Common myeloid progenitor, CD34-positive (primary cell): Measurements from ENCODE around the gene PPP1R12B.
A peak's percentile ranks its signal among the peaks of the same experiment; 100 is the strongest.
"Not testable (repeated sequence)": the region's sequence is repeated elsewhere in the genome, so short reads cannot be mapped to it uniquely, and the experiment has no call there.

Experiments
- CTCF ChIA-PET: fragments of 350-600 bp; sonication (Branson Sonifier 250); formaldehyde crosslinking; loops from one replicate; lab custom pipeline; 2021; ENCODE audit warnings: antibody characterized with exemption; lab: Charles Lee
- POLR2A ChIA-PET: fragments of 350-600 bp; sonication (Branson Sonifier 250); formaldehyde crosslinking; loops from one replicate; lab custom pipeline; 2021; ENCODE audit warnings: antibody characterized with exemption; lab: Charles Lee
- DNase-seq, 3 donors: peaks; one replicate each; pipeline versions ENCODE4 v3.0.0 to v3.0.0-alpha.2; 2013
- H3K27ac ChIP-seq, 2 experiments: 1 replicate in 1 of 2; 2 replicates in 1 of 2; pipeline ENCODE4 v1.7.0; 2013; ENCODE audit warnings: inconsistent platforms in 2 of 2, low read length in 2 of 2, mild to moderate bottlenecking in 2 of 2, low read depth in 1 of 2, moderate library complexity in 1 of 2; ENCODE audit not compliant: severe bottlenecking in 2 of 2, insufficient read depth in 1 of 2, poor library complexity in 1 of 2
- H3K27me3 ChIP-seq, 5 experiments: replicated peaks in 2 of 5; 1 replicate in 3 of 5; 2 replicates in 2 of 5; pipeline versions ENCODE4 v1.6.1 to v1.7.0; 2013; ENCODE audit warnings: low read length in 4 of 5, mild to moderate bottlenecking in 2 of 5, moderate library complexity in 2 of 5, inconsistent platforms in 1 of 5; ENCODE audit not compliant: insufficient read depth in 5 of 5, control insufficient read depth in 4 of 5
- H3K36me3 ChIP-seq, 4 experiments: 1 replicate in 2 of 4; 2 replicates in 2 of 4; pipeline versions ENCODE4 v1.6.1 to v1.7.0; 2013; ENCODE audit warnings: low read length in 3 of 4, control low read depth in 1 of 4, mild to moderate bottlenecking in 1 of 4; ENCODE audit not compliant: control insufficient read depth in 4 of 4, insufficient read depth in 4 of 4
- H3K4me1 ChIP-seq, 4 experiments: 1 replicate in 3 of 4; 2 replicates in 1 of 4; pipeline versions ENCODE4 v1.6.1 to v1.7.1; 2013; ENCODE audit warnings: low read length in 3 of 4, mild to moderate bottlenecking in 3 of 4, control low read depth in 1 of 4, inconsistent platforms in 1 of 4, moderate library complexity in 1 of 4; ENCODE audit not compliant: control insufficient read depth in 4 of 4, insufficient read depth in 4 of 4; ENCODE audit errors: control extremely low read depth in 1 of 4
- H3K4me3 ChIP-seq, 7 experiments: 1 replicate in 4 of 7; 2 replicates in 3 of 7; pipeline versions ENCODE4 v1.5.1 to v1.7.0; 2013; ENCODE audit warnings: mild to moderate bottlenecking in 7 of 7, low read length in 6 of 7, moderate library complexity in 6 of 7, inconsistent platforms in 2 of 7, low read depth in 2 of 7, control low read depth in 1 of 7; ENCODE audit not compliant: insufficient read depth in 4 of 7, control insufficient read depth in 1 of 7; ENCODE audit errors: extremely low read depth in 1 of 7
- H3K9me3 ChIP-seq, 5 experiments: 1 replicate in 4 of 5; 2 replicates in 1 of 5; pipeline versions ENCODE4 v1.6.1 to v1.7.1; 2013; ENCODE audit warnings: low read length in 4 of 5, mild to moderate bottlenecking in 2 of 5, inconsistent platforms in 1 of 5, low read depth in 1 of 5, moderate library complexity in 1 of 5; ENCODE audit not compliant: control insufficient read depth in 4 of 5, insufficient read depth in 2 of 5; ENCODE audit errors: control extremely low read depth in 1 of 5
- WGBS: methylation state at CpG from one replicate; pipeline ENCODE4 v1.1.5; 2013; ENCODE audit not compliant: insufficient coverage; 5-methylcytosine and 5-hydroxymethylcytosine counted together

Gene PPP1R12B

DNA sequence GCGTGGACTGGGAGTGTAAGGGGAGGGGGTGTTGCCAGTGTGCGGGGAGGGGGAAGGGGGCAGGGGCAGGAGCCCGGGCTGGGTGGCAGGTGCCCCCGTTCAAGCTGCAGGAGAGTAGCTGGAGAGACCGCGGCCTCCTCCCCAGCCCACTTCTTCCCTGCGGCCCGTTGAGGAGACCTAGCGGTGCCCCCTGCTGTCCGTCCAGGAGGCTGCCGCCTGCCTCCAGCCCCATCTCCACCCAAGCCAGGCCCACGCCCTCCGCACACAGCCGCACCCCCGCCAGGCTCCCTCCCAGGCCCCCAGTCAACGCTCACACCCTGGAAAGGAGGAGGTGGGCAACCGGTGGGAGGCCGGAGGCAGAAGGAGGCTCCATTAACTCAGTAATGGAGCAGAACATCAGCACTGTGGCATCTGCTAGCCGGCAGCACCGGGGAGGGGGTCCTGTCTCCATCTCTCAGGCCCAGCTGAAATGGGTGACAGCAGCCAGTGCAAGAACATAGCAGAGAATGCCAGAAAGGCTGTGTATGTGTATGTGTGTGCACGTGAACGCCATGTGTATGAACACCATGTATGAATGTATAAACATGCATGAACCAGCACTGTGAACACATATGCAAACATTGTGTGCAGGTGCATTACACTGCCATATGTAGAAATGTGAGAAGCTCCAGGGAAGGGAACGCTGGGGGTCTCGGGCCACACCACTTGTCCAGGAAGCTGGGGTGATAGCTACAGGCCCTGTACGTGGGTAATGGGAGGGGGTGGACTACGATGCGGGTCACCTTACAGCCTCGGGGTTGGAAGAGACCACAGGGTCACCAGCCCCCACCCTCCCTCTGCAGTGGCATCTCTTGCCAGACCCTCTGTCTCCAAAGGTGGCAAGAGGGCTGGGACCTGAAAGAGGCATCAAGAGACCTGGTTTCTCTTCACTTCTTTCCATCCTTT, 277.2 kb downstream of the PPP1R12B start:
- DNase-seq: peak; percentile 75 to 85 (median 85)
- H3K27me3 ChIP-seq: peaks cover 0 to 42% (median 25%) of the 10 kb centered on the region in 5 experiments

DNA sequence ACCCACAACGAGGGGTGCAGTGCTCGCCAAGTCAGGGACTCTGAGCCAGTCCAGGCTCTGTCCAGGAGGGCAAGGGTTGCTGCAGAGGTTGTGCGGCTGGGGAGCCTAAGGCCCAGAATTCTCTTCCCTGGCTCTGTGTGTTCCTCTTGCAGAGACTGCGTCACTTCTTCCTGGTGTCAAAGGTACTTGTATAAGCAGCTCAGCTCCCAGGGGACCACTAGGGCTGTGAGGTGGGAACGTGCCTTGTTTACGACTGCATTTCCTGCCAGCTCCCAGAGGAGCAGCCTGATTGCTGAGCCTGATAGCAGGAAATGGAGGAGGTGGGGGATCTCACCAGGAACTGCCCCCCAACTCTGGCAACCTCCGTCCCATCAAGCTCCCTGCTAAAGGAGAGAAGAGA, 278.5 kb downstream of the PPP1R12B start:
- H3K9me3 ChIP-seq, POLR2A ChIA-PET, H3K4me3 ChIP-seq, H3K36me3 ChIP-seq, H3K27ac ChIP-seq, DNase-seq: not testable (repeated sequence)
- peaks cover 2 to 19% (median 14%) of the 10 kb centered on the region in 4 experiments for H3K4me1 ChIP-seq
- H3K27me3 ChIP-seq: peaks cover 2 to 49% (median 24%) of the 10 kb centered on the region in 5 experiments
- WGBS: 73% methylated on average over 5 of the region's 7 CpGs
- CTCF ChIA-PET: interaction anchor here (1.3 to 2.7 kb wide), 8 partner anchors 11 to 128 kb away, joined by 3 to 13 read pairs (median 4); no protein-coding TSS in a partner anchor

More for the DNA sequence above, 277.2 kb downstream of the PPP1R12B start:
- POLR2A ChIA-PET: interaction anchor here (0.6 kb wide), 1 partner anchor 19 kb away, joined by 3 read pairs; no protein-coding TSS in a partner anchor
- H3K36me3 ChIP-seq: no peaks in the 10 kb centered on the region
- H3K27ac ChIP-seq: no peak overlapping the region
- H3K4me1 ChIP-seq: peaks cover 2 to 16% (median 11%) of the 10 kb centered on the region in 4 experiments
- H3K9me3 ChIP-seq: no peaks in the 10 kb centered on the region
- WGBS: 26% methylated on average over 19 of the region's 28 CpGs
- CTCF ChIA-PET: interaction anchor here (0.7 to 2.7 kb wide), 13 partner anchors 9 to 166 kb away, joined by 3 to 13 read pairs (median 4); no protein-coding TSS in a partner anchor
- H3K4me3 ChIP-seq: no peak overlapping the region

GRCh38 chr1:202627841-202628565, 279.5 kb downstream of the PPP1R12B start:
- Histone ChIP-seq H3K27me3 (peaks cover 2 to 46% (median 21%) of the 10 kb centered on the region in 5 experiments), H3K4me3 (no peak overlapping the region), H3K27ac (no peak overlapping the region), H3K36me3 (no peaks in the 10 kb centered on the region), H3K9me3 (no peaks in the 10 kb centered on the region), H3K4me1 (peaks cover 2 to 19% (median 13%) of the 10 kb centered on the region in 4 experiments)
- ChIA-PET CTCF (interaction anchor here (1.0 to 2.7 kb wide), 5 partner anchors 12 to 166 kb away, joined by 3 to 13 read pairs (median 4); no protein-coding TSS in a partner anchor), POLR2A (no interaction called here)
- DNase-seq: no peak
- 91% methylated on average over 10 of the region's 13 CpGs for WGBS

- no peaks in the 10 kb centered on the region for H3K9me3 ChIP-seq
- peak overlapping the region in 2 of 7 experiments; percentile 16 to 23 for H3K4me3 ChIP-seq
- no peak overlapping the region for H3K27ac ChIP-seq
- H3K27me3 ChIP-seq: peaks cover 2 to 52% (median 21%) of the 10 kb centered on the region in 5 experiments
- H3K4me1 ChIP-seq: peaks cover 2 to 19% (median 13%) of the 10 kb centered on the region in 4 experiments
- H3K36me3 ChIP-seq: no peaks in the 10 kb centered on the region
- no peak for DNase-seq
- 95% methylated on average over 6 of the region's 7 CpGs for WGBS
- ChIA-PET POLR2A (interaction anchor here (0.6 kb wide), 1 partner anchor 467 kb away, joined by 4 read pairs; no protein-coding TSS in a partner anchor), CTCF (interaction anchor here (1.0 to 2.7 kb wide), 4 partner anchors 12 to 167 kb away, joined by 3 to 13 read pairs (median 4); no protein-coding TSS in a partner anchor)
Observed at GRCh38 chr1:202628646-202629215, 280.2 kb downstream of the PPP1R12B start.

DNA sequence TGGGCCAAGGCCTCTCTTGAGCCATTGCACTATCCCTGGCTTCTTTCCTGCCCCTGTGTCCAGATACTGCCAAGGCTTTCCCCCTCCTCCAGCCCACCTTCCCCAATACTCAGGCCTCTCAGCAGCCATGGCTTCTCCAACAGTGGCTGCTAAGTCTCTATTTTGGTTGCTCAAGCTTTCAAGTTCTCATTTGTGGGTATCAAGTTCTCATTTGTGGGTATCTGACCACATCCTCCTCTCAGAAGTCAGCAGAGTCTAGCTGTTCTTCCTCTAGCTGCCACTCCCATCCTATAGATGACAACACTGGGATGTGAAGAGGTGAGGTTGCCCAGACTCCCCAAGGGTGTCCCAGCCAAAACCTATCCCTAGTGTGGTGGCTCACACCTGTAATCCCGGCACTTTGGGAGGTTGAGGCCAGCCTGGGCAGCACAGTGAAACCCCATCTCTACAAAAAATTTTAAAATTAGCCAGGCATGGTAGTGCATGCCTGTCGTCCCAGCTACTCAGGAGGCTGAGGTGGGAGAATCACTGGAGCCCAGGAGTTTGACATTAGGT, 280.8 kb downstream of the PPP1R12B start:
- DNase-seq: peak; percentile 43 to 83 (median 82)
- H3K9me3 ChIP-seq, H3K27ac ChIP-seq, H3K36me3 ChIP-seq: not testable (repeated sequence)
- WGBS: no CpG with 5 or more reads among the region's 2 CpGs
- ChIA-PET POLR2A (interaction anchor here (0.6 kb wide), 1 partner anchor 468 kb away, joined by 4 read pairs; no protein-coding TSS in a partner anchor), CTCF (interaction anchor here (1.1 kb wide), 1 partner anchor 14 kb away, joined by 4 read pairs; no protein-coding TSS in a partner anchor)
- Histone ChIP-seq H3K4me1 (peaks cover 2 to 19% (median 13%) of the 10 kb centered on the region in 4 experiments), H3K4me3 (peak overlapping the region in 2 of 7 experiments; percentile 16 to 23), H3K27me3 (peaks cover 2 to 55% (median 21%) of the 10 kb centered on the region in 5 experiments)

GRCh38 chr1:202630096-202630495, 281.6 kb downstream of the PPP1R12B start:
- CTCF ChIA-PET: interaction anchor here (1.1 kb wide), 1 partner anchor 15 kb away, joined by 4 read pairs; no protein-coding TSS in a partner anchor
- H3K27ac ChIP-seq, DNase-seq, H3K4me3 ChIP-seq, H3K9me3 ChIP-seq, H3K36me3 ChIP-seq, POLR2A ChIA-PET: not testable (repeated sequence)
- Histone ChIP-seq H3K27me3 (peaks cover 2 to 55% (median 21%) of the 10 kb centered on the region in 5 experiments), H3K4me1 (peaks cover 2 to 19% (median 12%) of the 10 kb centered on the region in 4 experiments)
- WGBS: 70% methylated on average over 2 of the region's 6 CpGs
